Measurements from ENCODE around the gene NPTN.

The NPTN gene

GRCh38 chr15:73628102-73628501 lies 5.1 kb downstream of the NPTN start:
- H3K4me3 ChIP-seq (ENCODE audit: low read depth, low read length): no peak overlapping the region
- DNase-seq (ENCODE audit: low read depth): no peak
- TF ChIP-seq CTCF (IDR thresholded peaks at IDR 0.05; ENCODE audit: low read depth, low read length, missing control alignments): no peak

GRCh38 chr15:73626072-73626471 lies 7.1 kb downstream of the NPTN start:
- DNase-seq (ENCODE audit: low read depth): no peak
- no peak for TF ChIP-seq CTCF (IDR thresholded peaks at IDR 0.05; ENCODE audit: low read depth, low read length, missing control alignments)
- H3K4me3 ChIP-seq (ENCODE audit: low read depth, low read length): no peak overlapping the region

- DNase-seq (ENCODE audit: low read depth): no peak
- no peak overlapping the region for H3K4me3 ChIP-seq (ENCODE audit: low read depth, low read length)
- no peak for TF ChIP-seq CTCF (IDR thresholded peaks at IDR 0.05; ENCODE audit: low read depth, low read length, missing control alignments)
Observed at GRCh38 chr15:73624530-73624929, 8.7 kb downstream of the NPTN start.

GRCh38 chr15:73621286-73621826 lies 11.8 kb downstream of the NPTN start:
- no peak for DNase-seq (ENCODE audit: low read depth)
- no peak for TF ChIP-seq CTCF (IDR thresholded peaks at IDR 0.05; ENCODE audit: low read depth, low read length, missing control alignments)
- H3K4me3 ChIP-seq (ENCODE audit: low read depth, low read length): no peak overlapping the region

GRCh38 chr15:73620078-73620477 lies 13.1 kb downstream of the NPTN start:
- no peak for DNase-seq (ENCODE audit: low read depth)
- H3K4me3 ChIP-seq (ENCODE audit: low read depth, low read length): no peak overlapping the region
- TF ChIP-seq CTCF (IDR thresholded peaks at IDR 0.05; ENCODE audit: low read depth, low read length, missing control alignments): no peak

GRCh38 chr15:73617913-73618312 lies 15.3 kb downstream of the NPTN start:
- no peak for TF ChIP-seq CTCF (IDR thresholded peaks at IDR 0.05; ENCODE audit: low read depth, low read length, missing control alignments)

GRCh38 chr15:73617301-73617831 lies 15.8 kb downstream of the NPTN start:
- no peak overlapping the region for H3K4me3 ChIP-seq (ENCODE audit: low read depth, low read length)
- no peak for DNase-seq (ENCODE audit: low read depth)
- no peak for TF ChIP-seq CTCF (IDR thresholded peaks at IDR 0.05; ENCODE audit: low read depth, low read length, missing control alignments)

More at GRCh38 chr15:73617913-73618312, 15.3 kb downstream of the NPTN start:
- H3K4me3 ChIP-seq (ENCODE audit: low read depth, low read length): no peak overlapping the region
- no peak for DNase-seq (ENCODE audit: low read depth)
